Epidermal melanocyte (primary cell): Measurements from ENCODE around the gene PRR5.

Experiments
- DNase-seq: peaks from one replicate; pipeline ENCODE4 v3.0.0; 2011; ENCODE audit warnings: low spot score; ENCODE audit not compliant: insufficient read length

PRR5 gene

GRCh38 chr22:44786136-44786535 is 84.1 kb downstream of the PRR5 start:
- DNase-seq = no peak

GRCh38 chr22:44786610-44787009 is 84.6 kb downstream of the PRR5 start:
- no peak for DNase-seq
